Loucy (cell line): Measurements from ENCODE around the gene MBD3L1.

Source experiments
- H2AFZ ChIP-seq: fragments of 200-600 bp; sonication (generic); 2 replicates; pipeline ENCODE4 v1.6.0; 2016; ENCODE audit warnings: antibody characterized with exemption, mild to moderate bottlenecking, low read length, moderate library complexity
- H3F3A ChIP-seq: fragments of 200-600 bp; 2 replicates; pipeline ENCODE4 v1.6.0; 2016; ENCODE audit warnings: antibody characterized with exemption, low read depth, mild to moderate bottlenecking
- H3K27me3 ChIP-seq: fragments of 200-600 bp; sonication (generic); 2 replicates; pipeline ENCODE4 v1.6.1; 2014; ENCODE audit warnings: low read length, mild to moderate bottlenecking; ENCODE audit not compliant: insufficient read depth, poor library complexity, severe bottlenecking
- H3K36me3 ChIP-seq: fragments of 200-600 bp; sonication (generic); 2 replicates; pipeline ENCODE4 v1.6.1; 2016; ENCODE audit warnings: low read length; ENCODE audit not compliant: insufficient read depth
- H3K4me1 ChIP-seq: fragments of 200-600 bp; sonication (generic); 2 replicates; pipeline ENCODE4 v1.5.1; 2014; ENCODE audit warnings: low read length, mild to moderate bottlenecking; ENCODE audit not compliant: insufficient read depth, poor library complexity, severe bottlenecking
- H3K4me2 ChIP-seq: fragments of 200-600 bp; sonication (generic); 2 replicates; pipeline ENCODE4 v1.6.0; 2014; ENCODE audit warnings: antibody characterized with exemption, low read length, low read depth, mild to moderate bottlenecking; ENCODE audit not compliant: poor library complexity, severe bottlenecking
- H3K4me3 ChIP-seq: fragments of 200-600 bp; sonication (generic); 2 replicates; pipeline ENCODE4 v1.5.1; 2014; ENCODE audit warnings: low read length, mild to moderate bottlenecking, mixed read lengths; ENCODE audit not compliant: poor library complexity, severe bottlenecking
- H3K79me2 ChIP-seq: fragments of 200-600 bp; sonication (generic); 2 replicates; pipeline ENCODE4 v1.6.1; 2014; ENCODE audit warnings: low read length; ENCODE audit not compliant: insufficient read depth
- H3K9ac ChIP-seq: fragments of 200-600 bp; sonication (generic); 2 replicates; pipeline ENCODE4 v1.6.0; 2014; ENCODE audit warnings: mild to moderate bottlenecking, low read depth, low read length, moderate library complexity; ENCODE audit not compliant: poor library complexity, severe bottlenecking
- H3K9me2 ChIP-seq: fragments of 200-600 bp; sonication (generic); replicated peaks from 2 replicates; pipeline ENCODE4 v1.6.1; 2016; ENCODE audit warnings: low read depth, low read length, mixed read lengths
- H3K9me3 ChIP-seq: fragments of 200-600 bp; sonication (generic); 2 replicates; pipeline ENCODE4 v1.6.1; 2014; ENCODE audit warnings: mild to moderate bottlenecking, antibody characterized with exemption, low read length, low read depth; ENCODE audit not compliant: insufficient read depth
- H4K20me1 ChIP-seq: fragments of 200-600 bp; sonication (generic); 2 replicates; pipeline ENCODE4 v1.6.0; 2014; ENCODE audit warnings: antibody characterized with exemption, low read length, mild to moderate bottlenecking; ENCODE audit not compliant: insufficient read depth, poor library complexity, severe bottlenecking
- CTCF ChIP-seq: fragments of 200-600 bp; sonication (generic); conservative IDR thresholded peaks from 2 replicates; pipeline ENCODE4 v1.5.1; 2014; ENCODE audit warnings: mild to moderate bottlenecking, antibody characterized with exemption, low read length
- EZH2phosphoT487 ChIP-seq: fragments of 200-600 bp; IDR thresholded peaks from 2 replicates; pipeline ENCODE4 v1.6.1; 2018; ENCODE audit warnings: antibody characterized with exemption, mild to moderate bottlenecking, moderate library complexity, borderline replicate concordance

MBD3L1 gene

GRCh38 chr19:8811315-8812172 lies 20.6 kb upstream of the MBD3L1 start:
- H3K4me1 ChIP-seq, result no peaks in the 10 kb centered on the region
- H4K20me1 ChIP-seq, result no peaks in the 10 kb centered on the region
- TF ChIP-seq EZH2phosphoT487 (no peak), CTCF (no peak)
- H3K36me3 ChIP-seq, result peaks cover 76% of the 10 kb centered on the region
- no peaks in the 10 kb centered on the region for H3F3A ChIP-seq
- H3K79me2 ChIP-seq, result no peaks in the 10 kb centered on the region
- H3K4me2 ChIP-seq, result no peak overlapping the region
- no peak overlapping the region for H2AFZ ChIP-seq
- no peak overlapping the region for H3K4me3 ChIP-seq
- H3K9me3 ChIP-seq, result peaks cover 79% of the 10 kb centered on the region
- no peak overlapping the region for H3K9ac ChIP-seq
- no peaks in the 10 kb centered on the region for H3K9me2 ChIP-seq
- H3K27me3 ChIP-seq, result peaks cover 7% of the 10 kb centered on the region

- Histone ChIP-seq H4K20me1 (no peaks in the 10 kb centered on the region), H3K4me1 (no peaks in the 10 kb centered on the region), H3K9ac (no peak overlapping the region), H3F3A (no peaks in the 10 kb centered on the region), H3K36me3 (peaks cover 72% of the 10 kb centered on the region), H3K4me2 (no peak overlapping the region), H3K4me3 (no peak overlapping the region), H3K9me3 (peaks cover 75% of the 10 kb centered on the region), H3K79me2 (no peaks in the 10 kb centered on the region), H2AFZ (no peak overlapping the region), H3K9me2 (no peaks in the 10 kb centered on the region), H3K27me3 (peaks cover 7% of the 10 kb centered on the region)
- TF ChIP-seq EZH2phosphoT487, result no peak
- TF ChIP-seq CTCF, result no peak
Measured at GRCh38 chr19:8814176-8814575, 18.0 kb upstream of the MBD3L1 start.

GRCh38 chr19:8815780-8816179 lies 16.4 kb upstream of the MBD3L1 start:
- Histone ChIP-seq H3K9ac (no peak overlapping the region), H3K36me3 (peaks cover 70% of the 10 kb centered on the region), H3K27me3 (peaks cover 7% of the 10 kb centered on the region), H3K9me3 (peaks cover 61% of the 10 kb centered on the region), H3K79me2 (no peaks in the 10 kb centered on the region), H3K4me3 (no peak overlapping the region), H3K4me1 (no peaks in the 10 kb centered on the region), H4K20me1 (no peaks in the 10 kb centered on the region), H2AFZ (no peak overlapping the region), H3K4me2 (no peak overlapping the region), H3F3A (no peaks in the 10 kb centered on the region), H3K9me2 (no peaks in the 10 kb centered on the region)
- TF ChIP-seq CTCF (no peak), EZH2phosphoT487 (no peak)
